Body of pancreas (tissue), 4 donors: ENCODE results near the gene CTNNA2. TPM values are rescaled to one million over a fixed set of nuclear protein-coding genes. Genes with fewer than 3 reads are reported as not detected.

Source experiments
- ATAC-seq: fragments of 150-250 bp; one replicate; pipeline ENCODE4 v1.9.1; 2016
- DNase-seq, 4 donors: peaks; one replicate each; pipeline ENCODE4 v3.0.0-alpha.2; 2019
- H3K27ac ChIP-seq, 4 donors: fragments of 200-600 bp; sonication (generic); 1 replicate in 3 of 4; 2 replicates in 1 of 4; pipeline versions ENCODE4 v1.5.1 to v1.6.1; 2016 to 2019; ENCODE audit warnings: mild to moderate bottlenecking in 1 of 4, mixed read lengths in 1 of 4, moderate library complexity in 1 of 4
- H3K27me3 ChIP-seq, 2 donors: fragments of 200-600 bp; sonication (generic); one replicate each; pipeline ENCODE4 v1.6.0; 2016; ENCODE audit warnings: mild to moderate bottlenecking in 1 of 2
- H3K36me3 ChIP-seq, 2 donors: fragments of 200-600 bp; sonication (generic); replicated peaks in 1 of 2; 2 replicates each; pipeline ENCODE4 v1.5.1; 2016; ENCODE audit warnings: low read depth in 2 of 2; ENCODE audit not compliant: insufficient read depth in 1 of 2
- H3K4me1 ChIP-seq: fragments of 200-600 bp; sonication (generic); one replicate; pipeline ENCODE4 v1.6.0; 2016
- H3K4me3 ChIP-seq, 2 donors: fragments of 200-600 bp; sonication (generic); 1 replicate in 1 of 2; 2 replicates in 1 of 2; pipeline ENCODE4 v1.5.1; 2016 to 2019
- H3K9me3 ChIP-seq, 3 donors: fragments of 200-600 bp; sonication (generic); 1 replicate in 2 of 3; 2 replicates in 1 of 3; pipeline ENCODE4 v1.5.1; 2016
- CTCF ChIP-seq, 7 experiments: fragments of 450-650 bp in 4 of 7; fragments of 200-600 bp in 3 of 7; sonication (generic) in 3 of 7; IDR thresholded peaks; one replicate each; pipeline ENCODE4 v1.5.1; 2016 to 2019; ENCODE audit warnings: antibody characterized with exemption in 7 of 7
- POLR2A ChIP-seq, 3 donors: fragments of 450-650 bp; IDR thresholded peaks; one replicate each; pipeline ENCODE4 v1.6.1; 2016; ENCODE audit warnings: antibody characterized with exemption in 3 of 3, mild to moderate bottlenecking in 2 of 3
- WGBS, 2 donors: methylation state at CpG; one replicate each; pipeline ENCODE4 v1.1.5; 2017; 5-methylcytosine and 5-hydroxymethylcytosine counted together
- intact Hi-C: fragments of 100-400 bp; cut with DNase I; formaldehyde crosslinking; loops from one replicate; pipeline ENCODE4 v1.15.1; 2023
- total RNA-seq, 2 donors: library from RNA; depleted of rRNA; stranded (reverse); fragments of >200 nt; gene quantifications; one replicate each; pipeline ENCODE4 v1.1.0, GENCODE V29; 2016

CTNNA2 gene
- total RNA-seq, 2 donors from 2014 or later: 0.52 to 29.3 TPM

GRCh38 chr2:80050246-80050645 lies 537.4 kb downstream of the CTNNA2 start:
- no peak for ATAC-seq
- H3K27ac ChIP-seq: no peak overlapping the region
- no peaks in the 10 kb centered on the region for H3K36me3 ChIP-seq
- H3K27me3 ChIP-seq: no peaks in the 10 kb centered on the region
- no peaks in the 10 kb centered on the region for H3K4me1 ChIP-seq
- H3K4me3 ChIP-seq: no peak overlapping the region
- DNase-seq: peak in 3 of 4 donors; percentile 13 to 25 (median 13)
- intact Hi-C loops: no loop called here
- no peak for TF ChIP-seq CTCF (IDR thresholded peaks at IDR 0.05)
- TF ChIP-seq POLR2A (IDR thresholded peaks at IDR 0.05): no peak
- WGBS, 2 donors: 20 to 38% methylated on average over 6 of the region's 6 CpGs
- no peaks in the 10 kb centered on the region for H3K9me3 ChIP-seq

- Histone ChIP-seq H3K4me3 (no peak overlapping the region), H3K4me1 (no peaks in the 10 kb centered on the region), H3K36me3 (no peaks in the 10 kb centered on the region), H3K27me3 (no peaks in the 10 kb centered on the region), H3K27ac (no peak overlapping the region), H3K9me3 (no peaks in the 10 kb centered on the region)
- no peak for DNase-seq
- WGBS, 2 donors: 19 to 27% methylated on average over 8 of the region's 8 CpGs
- intact Hi-C loops: no loop called here
- TF ChIP-seq POLR2A (IDR thresholded peaks at IDR 0.05) (no peak), CTCF (IDR thresholded peaks at IDR 0.05) (no peak)
- ATAC-seq: no peak
Observed at GRCh38 chr2:80053522-80054345, 540.9 kb downstream of the CTNNA2 start.

- intact Hi-C loops: no loop called here
- no peak for TF ChIP-seq POLR2A (IDR thresholded peaks at IDR 0.05)
- no peak for TF ChIP-seq CTCF (IDR thresholded peaks at IDR 0.05)
- Histone ChIP-seq H3K4me3 (no peak overlapping the region), H3K27me3 (no peaks in the 10 kb centered on the region), H3K27ac (no peak overlapping the region), H3K9me3 (no peaks in the 10 kb centered on the region), H3K4me1 (no peaks in the 10 kb centered on the region), H3K36me3 (no peaks in the 10 kb centered on the region)
- WGBS, 2 donors: 56 to 80% methylated on average over 2 of the region's 2 CpGs
- ATAC-seq (no peak), DNase-seq (no peak)
Observed at GRCh38 chr2:80054346-80054675, 541.5 kb downstream of the CTNNA2 start.

- H3K4me1 ChIP-seq: no peaks in the 10 kb centered on the region
- no peaks in the 10 kb centered on the region for H3K27me3 ChIP-seq
- 79 to 88% methylated on average over 1 of the region's 1 CpG for WGBS, 2 donors
- H3K36me3 ChIP-seq: no peaks in the 10 kb centered on the region
- intact Hi-C loops: no loop called here
- ATAC-seq (no peak), DNase-seq (no peak)
- H3K4me3 ChIP-seq: no peak overlapping the region
- H3K9me3 ChIP-seq: no peaks in the 10 kb centered on the region
- H3K27ac ChIP-seq: no peak overlapping the region
- TF ChIP-seq POLR2A (IDR thresholded peaks at IDR 0.05) (no peak), CTCF (IDR thresholded peaks at IDR 0.05) (no peak)
Observed at GRCh38 chr2:80057956-80058355, 545.1 kb downstream of the CTNNA2 start.

- no peaks in the 10 kb centered on the region for H3K36me3 ChIP-seq
- ATAC-seq (no peak), DNase-seq (no peak)
- no peak for TF ChIP-seq POLR2A (IDR thresholded peaks at IDR 0.05)
- H3K9me3 ChIP-seq: no peaks in the 10 kb centered on the region
- no peaks in the 10 kb centered on the region for H3K27me3 ChIP-seq
- H3K4me1 ChIP-seq: no peaks in the 10 kb centered on the region
- H3K4me3 ChIP-seq: no peak overlapping the region
- intact Hi-C loops: no loop called here
- no peak overlapping the region for H3K27ac ChIP-seq
- WGBS, 2 donors: 68 to 79% methylated on average over 4 of the region's 4 CpGs
Observed at GRCh38 chr2:80058562-80058961, 545.7 kb downstream of the CTNNA2 start.
